ENCODE measurements around the gene AKT2. TPM values are rescaled to one million over a fixed set of nuclear protein-coding genes. Genes with fewer than 3 reads are reported as not detected.
A peak's percentile ranks its signal among the peaks of the same experiment; 100 is the strongest.

The AKT2 gene
- total RNA-seq, 1 donor from 2014 or later = 163 TPM

DNA sequence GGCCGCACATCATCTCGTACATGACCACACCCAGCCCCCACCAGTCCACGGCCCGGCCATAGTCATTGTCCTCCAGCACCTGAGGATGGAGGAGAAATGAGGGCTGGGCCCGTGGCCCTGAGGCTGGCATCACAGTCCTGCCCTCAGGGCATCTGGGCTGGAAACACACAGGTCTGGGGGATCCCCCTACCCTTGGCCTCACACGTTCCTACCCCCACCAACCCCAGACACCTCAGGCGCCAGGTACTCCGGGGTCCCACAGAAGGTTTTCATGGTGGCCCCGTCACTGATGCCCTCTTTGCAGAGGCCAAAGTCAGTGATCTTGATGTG is 49.2 kb downstream of the AKT2 start:
- peaks cover 4% of the 10 kb centered on the region for H3K4me1 Mint-ChIP-seq
- H3K9me3 Mint-ChIP-seq = no peaks in the 10 kb centered on the region
- H3K36me3 Mint-ChIP-seq (ENCODE audit: low read depth) = peaks cover 35% of the 10 kb centered on the region
- H3K27me3 Mint-ChIP-seq = no peaks in the 10 kb centered on the region
- intact Hi-C loops (cut with micrococcal nuclease) = no loop called here
- no peak overlapping the region for H3K4me3 Mint-ChIP-seq
- H3K27ac Mint-ChIP-seq = no peak overlapping the region
- DNase-seq = no peak

- H3K4me1 Mint-ChIP-seq = peaks cover 5% of the 10 kb centered on the region
- intact Hi-C loops (cut with micrococcal nuclease) = no loop called here
- no peaks in the 10 kb centered on the region for H3K9me3 Mint-ChIP-seq
- H3K27ac Mint-ChIP-seq = no peak overlapping the region
- DNase-seq = no peak
- H3K4me3 Mint-ChIP-seq = no peak overlapping the region
- H3K36me3 Mint-ChIP-seq (ENCODE audit: low read depth) = peaks cover 35% of the 10 kb centered on the region
- no peaks in the 10 kb centered on the region for H3K27me3 Mint-ChIP-seq
Measured at GRCh38 chr19:40235238-40236025, 49.7 kb downstream of the AKT2 start.

DNA sequence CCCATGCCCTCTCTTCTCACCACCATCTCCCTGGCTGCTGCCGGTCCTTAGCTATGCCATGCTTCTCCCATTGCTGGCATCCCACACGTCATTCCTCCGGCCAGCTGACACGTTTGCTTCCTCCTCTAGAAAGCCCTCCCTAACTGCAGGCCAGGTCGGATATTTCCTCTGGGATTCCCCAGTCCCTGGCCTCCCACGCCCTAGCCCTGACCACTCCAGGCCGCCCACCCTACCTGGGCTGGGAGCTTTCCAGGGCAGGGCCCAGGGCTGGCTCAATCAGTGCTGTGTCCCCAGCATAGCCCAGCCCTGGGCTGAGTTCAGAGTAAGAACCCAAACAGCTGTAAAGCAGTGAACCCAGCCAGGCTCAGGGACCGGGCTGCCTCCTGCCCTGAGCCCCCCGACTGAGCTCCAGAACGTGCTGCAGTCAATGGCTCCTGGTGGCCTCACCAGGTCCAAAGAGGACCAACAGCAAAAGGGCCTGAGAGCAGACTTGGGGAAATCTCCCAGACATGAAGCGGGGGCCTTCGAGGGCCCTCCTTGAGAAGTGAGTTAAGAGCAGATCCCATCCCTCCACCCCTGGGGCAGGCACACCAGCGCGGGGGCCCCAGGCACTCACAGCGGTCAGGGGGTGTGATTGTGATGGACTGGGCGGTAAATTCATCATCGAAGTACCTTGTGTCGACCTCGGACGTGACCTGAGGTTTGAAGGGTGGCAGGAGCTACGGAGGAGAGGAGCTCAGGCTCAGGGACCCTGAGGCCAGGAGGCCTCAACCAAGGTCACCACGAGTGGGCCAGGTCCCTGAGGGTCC is 50.5 kb downstream of the AKT2 start:
- Mint-ChIP-seq H3K27me3 (no peaks in the 10 kb centered on the region), H3K4me1 (peaks cover 9% of the 10 kb centered on the region), H3K36me3 (ENCODE audit: low read depth) (peaks cover 34% of the 10 kb centered on the region), H3K9me3 (no peaks in the 10 kb centered on the region), H3K27ac (no peak overlapping the region), H3K4me3 (no peak overlapping the region)
- intact Hi-C loops (cut with micrococcal nuclease) = no loop called here
- no peak for DNase-seq

DNA sequence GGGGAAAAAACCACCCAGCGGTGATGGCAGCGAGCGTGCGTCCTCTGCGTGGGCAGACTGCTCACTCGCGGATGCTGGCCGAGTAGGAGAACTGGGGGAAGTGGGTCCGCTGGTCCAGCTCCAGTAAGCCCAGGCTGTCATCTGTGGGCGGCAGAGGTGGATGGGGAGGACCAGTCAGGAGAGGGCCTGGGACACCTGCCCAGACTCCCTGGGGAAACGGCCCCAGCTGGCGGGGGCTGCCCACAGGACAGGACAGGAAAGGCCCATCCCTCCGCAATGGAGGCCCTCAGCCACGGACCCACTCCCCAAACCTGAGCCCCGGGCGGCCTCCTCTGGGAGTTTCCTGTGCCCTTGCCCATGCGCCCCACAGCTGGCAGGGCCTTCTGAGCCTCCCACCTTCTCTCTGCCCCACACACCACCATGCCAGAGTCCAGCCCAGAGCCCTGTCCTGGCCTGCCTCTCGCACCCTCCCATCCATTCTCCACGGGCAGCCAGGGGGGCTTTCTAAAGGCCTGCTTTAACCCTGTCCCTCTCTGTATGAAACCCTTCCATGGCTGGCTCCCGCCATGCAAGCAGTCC is 51.2 kb downstream of the AKT2 start:
- intact Hi-C loops (cut with micrococcal nuclease) = no loop called here
- Mint-ChIP-seq H3K36me3 (ENCODE audit: low read depth) (peaks cover 28% of the 10 kb centered on the region), H3K9me3 (no peaks in the 10 kb centered on the region), H3K4me3 (no peak overlapping the region), H3K27me3 (peaks cover 2% of the 10 kb centered on the region), H3K4me1 (peaks cover 14% of the 10 kb centered on the region), H3K27ac (no peak overlapping the region)
- no peak for DNase-seq

DNA sequence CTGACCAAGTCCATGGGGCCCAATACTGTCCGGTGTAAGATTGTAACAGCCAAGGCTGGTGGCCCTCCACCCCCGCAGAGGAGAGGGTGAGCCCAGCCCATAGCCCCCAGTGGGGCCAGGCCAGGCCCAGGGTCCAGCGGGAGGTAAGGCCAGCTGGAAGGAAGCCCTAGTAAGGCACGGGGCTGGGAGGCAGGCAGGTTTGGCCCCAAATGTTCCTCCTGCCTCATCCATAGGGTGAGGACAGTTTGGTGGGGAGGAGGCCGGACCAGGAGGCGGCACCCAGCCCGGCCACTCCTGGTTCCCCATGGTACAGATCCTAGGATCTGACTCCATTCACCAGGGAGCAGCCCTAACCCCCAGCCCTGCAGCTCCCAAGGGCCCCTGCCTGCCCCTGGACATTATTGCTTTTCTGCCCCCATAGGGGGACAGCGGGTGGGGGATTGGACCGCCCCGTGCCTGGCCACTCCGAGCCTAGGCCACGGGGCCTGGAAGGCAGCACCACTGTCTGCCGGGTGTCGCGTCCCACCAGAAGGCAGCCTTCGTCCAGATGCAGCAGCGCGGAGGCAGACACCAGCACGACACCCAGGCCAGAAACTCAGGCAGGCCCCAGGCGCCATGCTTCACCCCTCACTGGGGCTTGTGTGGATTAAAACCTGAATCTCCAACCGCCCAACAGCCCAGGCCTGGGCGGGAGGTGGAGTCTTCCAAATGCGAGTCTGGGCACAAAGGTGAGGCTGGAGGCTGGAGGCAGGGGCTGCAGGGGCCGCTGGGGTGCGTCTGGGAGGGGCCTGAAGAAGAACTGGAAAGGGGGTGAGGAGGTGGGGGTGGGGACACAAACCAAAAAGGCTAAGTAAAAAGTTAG is 52.0 kb downstream of the AKT2 start:
- intact Hi-C loops (cut with micrococcal nuclease) = no loop called here
- Mint-ChIP-seq H3K9me3 (no peaks in the 10 kb centered on the region), H3K27ac (no peak overlapping the region), H3K36me3 (ENCODE audit: low read depth) (peaks cover 23% of the 10 kb centered on the region), H3K4me3 (no peak overlapping the region), H3K4me1 (peaks cover 15% of the 10 kb centered on the region), H3K27me3 (peaks cover 4% of the 10 kb centered on the region)
- DNase-seq = no peak

DNA sequence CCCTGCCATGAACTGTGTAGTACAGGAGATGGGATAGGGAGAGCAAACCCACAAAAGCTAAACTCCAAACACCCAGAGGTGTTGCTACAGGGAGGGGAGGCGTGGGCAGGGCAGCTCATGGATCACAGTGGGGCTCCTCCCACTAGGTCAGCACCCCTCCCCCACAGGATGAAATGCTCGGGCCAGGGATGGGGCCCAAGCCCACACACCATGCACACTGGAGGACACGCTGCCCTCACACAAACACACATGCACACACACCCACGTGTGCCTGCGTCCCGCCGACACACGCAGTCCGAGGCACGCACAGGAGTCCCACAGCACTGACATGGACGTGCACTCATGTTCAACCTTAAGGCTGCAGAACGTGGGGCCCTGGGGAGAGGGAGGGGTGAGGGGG is 52.7 kb downstream of the AKT2 start:
- no peak for DNase-seq
- intact Hi-C loops (cut with micrococcal nuclease) = no loop called here
- H3K4me1 Mint-ChIP-seq = peaks cover 15% of the 10 kb centered on the region
- no peak overlapping the region for H3K27ac Mint-ChIP-seq
- peaks cover 10% of the 10 kb centered on the region for H3K27me3 Mint-ChIP-seq
- H3K9me3 Mint-ChIP-seq = no peaks in the 10 kb centered on the region
- H3K4me3 Mint-ChIP-seq = no peak overlapping the region
- H3K36me3 Mint-ChIP-seq (ENCODE audit: low read depth) = peaks cover 19% of the 10 kb centered on the region

DNA sequence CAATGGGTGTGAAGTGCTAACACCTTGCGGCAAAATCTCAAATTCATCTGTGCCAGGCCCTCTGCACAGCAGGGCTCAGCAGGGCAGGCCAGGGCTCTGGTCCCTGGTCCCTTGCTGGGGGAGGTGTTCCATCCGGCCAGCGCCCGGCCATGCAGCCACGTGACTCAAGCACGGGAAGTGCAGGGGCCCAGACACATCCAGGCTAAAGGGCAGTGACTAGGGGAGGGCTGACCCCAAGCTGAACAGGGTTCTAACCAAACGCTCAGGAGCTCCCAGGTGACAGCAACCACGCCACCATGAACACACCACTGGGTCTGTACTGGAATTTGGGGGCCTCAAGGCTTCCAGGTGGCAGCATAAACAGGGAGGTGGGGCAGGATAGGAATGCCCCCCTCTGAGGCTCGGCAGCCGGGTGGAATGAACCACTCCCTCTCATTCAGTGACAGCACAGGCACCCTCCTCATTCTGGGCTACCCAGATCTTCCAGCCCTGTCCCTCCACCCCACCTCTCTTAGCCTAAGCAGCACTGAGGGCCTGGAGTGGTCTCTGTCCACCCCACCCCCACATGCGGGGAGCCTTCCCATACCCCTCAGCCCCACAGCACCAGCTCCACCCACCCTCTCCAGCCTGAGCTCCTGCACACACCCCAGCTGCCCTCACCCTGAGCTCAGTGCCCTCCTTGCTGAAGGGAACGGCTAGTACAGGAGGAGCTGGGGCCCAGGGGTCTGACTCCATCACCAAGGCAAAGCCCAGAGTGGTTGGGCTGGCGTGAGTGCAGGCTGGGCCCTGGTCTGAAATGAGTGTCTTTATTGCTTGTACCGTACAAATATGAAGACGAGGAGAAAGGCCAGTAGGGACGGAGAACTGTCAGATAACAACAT is 53.4 kb downstream of the AKT2 start:
- Mint-ChIP-seq H3K9me3 (no peaks in the 10 kb centered on the region), H3K27me3 (peaks cover 15% of the 10 kb centered on the region), H3K27ac (no peak overlapping the region), H3K4me3 (no peak overlapping the region), H3K4me1 (peaks cover 13% of the 10 kb centered on the region), H3K36me3 (ENCODE audit: low read depth) (peaks cover 15% of the 10 kb centered on the region)
- no peak for DNase-seq
- intact Hi-C loops (cut with micrococcal nuclease) = no loop called here

DNA sequence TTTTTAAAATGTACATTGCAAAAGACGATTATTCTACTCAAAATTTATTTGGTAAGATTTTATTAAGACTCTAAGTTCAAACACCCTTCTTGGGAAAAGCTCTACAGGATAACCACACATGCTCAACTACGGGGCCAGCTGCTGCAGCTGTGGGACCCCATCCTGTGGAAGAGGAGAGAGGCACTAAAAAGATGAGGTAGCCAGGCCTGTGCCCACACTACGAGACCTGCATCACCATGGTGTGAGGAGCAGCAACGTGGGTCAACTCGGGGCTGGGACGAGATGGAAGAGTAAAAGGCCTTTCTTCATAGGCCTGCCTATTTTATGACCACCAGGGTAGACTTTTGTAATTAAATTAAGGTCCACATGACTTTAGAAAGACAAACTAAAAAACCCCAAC is 54.1 kb downstream of the AKT2 start:
- intact Hi-C loops (cut with micrococcal nuclease) = no loop called here
- H3K9me3 Mint-ChIP-seq = no peaks in the 10 kb centered on the region
- H3K36me3 Mint-ChIP-seq (ENCODE audit: low read depth) = peaks cover 14% of the 10 kb centered on the region
- peak overlapping the region; percentile 11 for H3K27ac Mint-ChIP-seq
- H3K4me3 Mint-ChIP-seq = no peak overlapping the region
- no peak for DNase-seq
- H3K27me3 Mint-ChIP-seq = peaks cover 20% of the 10 kb centered on the region
- H3K4me1 Mint-ChIP-seq = peaks cover 14% of the 10 kb centered on the region

DNA sequence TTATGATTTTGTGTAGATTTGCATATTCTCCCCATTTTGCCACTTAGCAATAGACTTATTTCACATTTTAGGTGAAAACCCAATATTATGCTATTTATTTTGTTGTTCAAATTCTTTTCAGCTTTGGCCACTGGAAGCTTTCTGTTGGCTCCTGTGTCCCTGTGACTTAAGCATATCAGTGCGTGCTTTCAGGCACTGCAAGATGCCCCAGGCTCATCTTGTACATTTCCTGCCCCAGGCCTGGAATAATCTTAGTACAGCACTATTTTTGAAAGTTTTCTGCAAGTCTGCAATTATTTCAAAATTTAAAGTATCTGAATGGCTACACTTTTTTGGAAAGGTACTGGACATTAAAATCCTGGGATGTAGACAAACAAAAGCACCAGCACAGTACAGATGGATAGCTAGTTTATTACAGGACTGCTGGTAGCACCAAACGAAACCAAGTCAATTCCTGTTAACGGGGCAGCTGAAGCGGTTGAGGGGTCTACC is 55.2 kb downstream of the AKT2 start:
- H3K9me3 Mint-ChIP-seq = no peaks in the 10 kb centered on the region
- peaks cover 30% of the 10 kb centered on the region for H3K27me3 Mint-ChIP-seq
- H3K36me3 Mint-ChIP-seq (ENCODE audit: low read depth) = peaks cover 11% of the 10 kb centered on the region
- H3K4me3 Mint-ChIP-seq = no peak overlapping the region
- H3K27ac Mint-ChIP-seq = no peak overlapping the region
- no peak for DNase-seq
- peaks cover 19% of the 10 kb centered on the region for H3K4me1 Mint-ChIP-seq
- intact Hi-C loops (cut with micrococcal nuclease) = no loop called here

GRCh38 chr19:40229484-40229883 is 55.7 kb downstream of the AKT2 start:
- Mint-ChIP-seq H3K27ac (peak overlapping the region; percentile 66), H3K36me3 (ENCODE audit: low read depth) (peaks cover 7% of the 10 kb centered on the region), H3K4me1 (peaks cover 19% of the 10 kb centered on the region), H3K4me3 (no peak overlapping the region), H3K27me3 (peaks cover 34% of the 10 kb centered on the region), H3K9me3 (no peaks in the 10 kb centered on the region)
- DNase-seq = no peak
- intact Hi-C loops (cut with micrococcal nuclease) = no loop called here

GRCh38 chr19:40228863-40229262 is 56.3 kb downstream of the AKT2 start:
- DNase-seq = no peak
- Mint-ChIP-seq H3K36me3 (ENCODE audit: low read depth) (peaks cover 2% of the 10 kb centered on the region), H3K27me3 (peaks cover 40% of the 10 kb centered on the region), H3K4me3 (no peak overlapping the region), H3K27ac (no peak overlapping the region), H3K4me1 (peaks cover 22% of the 10 kb centered on the region), H3K9me3 (no peaks in the 10 kb centered on the region)
- intact Hi-C loops (cut with micrococcal nuclease) = no loop called here

GRCh38 chr19:40228346-40228745 is 56.8 kb downstream of the AKT2 start:
- Mint-ChIP-seq H3K4me3 (no peak overlapping the region), H3K4me1 (peaks cover 22% of the 10 kb centered on the region), H3K27me3 (peaks cover 42% of the 10 kb centered on the region), H3K36me3 (ENCODE audit: low read depth) (no peaks in the 10 kb centered on the region), H3K9me3 (no peaks in the 10 kb centered on the region), H3K27ac (no peak overlapping the region)
- intact Hi-C loops (cut with micrococcal nuclease) = no loop called here
- DNase-seq = no peak

All from activated CD4-positive, alpha-beta T cell treated with anti-CD3 and anti-CD28 coated beads, Interleukin-2, amount 10 ng/mL, durations not matched to agents 24 days and 14 days (primary cell).